HepG2 (cell line): ENCODE data around the gene CHRD. TPM values are rescaled to one million over a fixed set of nuclear protein-coding genes. Genes with fewer than 3 reads are reported as not detected.

ENCODE experiments used
- BRD4 ChIP-seq: sonication (generic); formaldehyde crosslinking; IDR thresholded peaks from 2 replicates; pipeline ENCODE4 v1.4.0; 2020; ENCODE audit warnings: missing genetic modification reagents
- HMGA1 ChIP-seq: sonication (generic); formaldehyde crosslinking; conservative IDR thresholded peaks from 2 replicates; pipeline ENCODE4 v1.4.0; 2020; ENCODE audit warnings: missing genetic modification reagents
- HOXA5 ChIP-seq: sonication (generic); formaldehyde crosslinking; IDR thresholded peaks from 2 replicates; pipeline ENCODE4 v1.4.0; 2020; ENCODE audit warnings: missing genetic modification reagents
- IRF2 ChIP-seq: IDR thresholded peaks from 2 replicates; pipeline ENCODE4 v1.6.1; 2018; ENCODE audit warnings: missing genetic modification reagents, missing compliant biosample characterization
- POLR2A ChIP-seq, 2 experiments: IDR thresholded peaks; 2 replicates each; pipeline ENCODE4 v1.6.1; 2011; ENCODE audit warnings: low read depth in 2 of 2, low read length in 2 of 2, mild to moderate bottlenecking in 1 of 2, moderate library complexity in 1 of 2; ENCODE audit not compliant: insufficient read depth in 1 of 2
- PPARG ChIP-seq: conservative IDR thresholded peaks from 2 replicates; pipeline ENCODE4 v1.6.1; 2016; ENCODE audit warnings: missing biosample characterization, missing genetic modification reagents
- SAFB2 ChIP-seq: sonication (generic); formaldehyde crosslinking; IDR thresholded peaks from 2 replicates; pipeline ENCODE4 v1.5.1; 2020; ENCODE audit warnings: missing genetic modification reagents, low read depth, mild to moderate bottlenecking, borderline replicate concordance
- WIZ ChIP-seq: sonication (generic); formaldehyde crosslinking; IDR thresholded peaks from 2 replicates; pipeline ENCODE4 v1.5.1; 2020; ENCODE audit warnings: mild to moderate bottlenecking, missing genetic modification reagents
- YEATS4 ChIP-seq: sonication (generic); formaldehyde crosslinking; IDR thresholded peaks from 2 replicates; pipeline ENCODE4 v1.4.0; 2020; ENCODE audit warnings: missing genetic modification reagents, borderline replicate concordance
- ZFP90 ChIP-seq: sonication (generic); formaldehyde crosslinking; IDR thresholded peaks from 2 replicates; pipeline ENCODE4 v1.8.0; 2022; ENCODE audit warnings: missing genetic modification reagents, mild to moderate bottlenecking, inconsistent platforms, borderline replicate concordance
- ZKSCAN1 ChIP-seq: fragments of 150-350 bp; IDR thresholded peaks from 2 replicates; pipeline ENCODE4 v1.6.1; 2014; ENCODE audit warnings: low read length
- ZNF143 ChIP-seq: sonication (generic); formaldehyde crosslinking; IDR thresholded peaks from 2 replicates; pipeline ENCODE4 v1.4.0; 2020; ENCODE audit warnings: missing genetic modification reagents
- ZNF256 ChIP-seq: sonication (generic); formaldehyde crosslinking; conservative IDR thresholded peaks from 2 replicates; pipeline ENCODE4 v1.4.0; 2020; ENCODE audit warnings: missing genetic modification reagents
- ZNF570 ChIP-seq: sonication (generic); formaldehyde crosslinking; IDR thresholded peaks from 2 replicates; pipeline ENCODE4 v1.4.0; 2020; ENCODE audit warnings: mild to moderate bottlenecking, missing genetic modification reagents, borderline replicate concordance
- ZNF605 ChIP-seq: sonication (generic); formaldehyde crosslinking; IDR thresholded peaks from 2 replicates; pipeline ENCODE4 v1.8.0; 2022; ENCODE audit warnings: mild to moderate bottlenecking, missing genetic modification reagents
- ZNF766 ChIP-seq: sonication (generic); formaldehyde crosslinking; IDR thresholded peaks from 2 replicates; pipeline ENCODE4 v1.5.0; 2020; ENCODE audit warnings: missing genetic modification reagents, borderline replicate concordance
- polyA plus RNA-seq, 8 experiments: library from polyadenylated mRNA; depleted of rRNA in 3 of 8; stranded (reverse) in 7 of 8; unstranded in 1 of 8; fragments of >200 nt; fragmentation: Illumina TruSeq in 4 of 8; extraction: Trizol in 4 of 8; gene quantifications; 2 replicates each; pipeline versions ENCODE4 v1.2.1 to v1.2.3, GENCODE V29; 2011 to 2016; ENCODE audit warnings: low read depth in 4 of 8, missing spikeins in 1 of 8, mixed read lengths in 1 of 8; ENCODE audit not compliant: insufficient read depth in 1 of 8
- total RNA-seq, 5 experiments: library from RNA; depleted of rRNA; stranded (reverse); fragments of >200 nt; fragmentation: Illumina TruSeq; extraction: Trizol; gene quantifications; 2 replicates each; pipeline ENCODE4 v1.2.3, GENCODE V29; 2016; ENCODE audit warnings: low read depth in 1 of 5
- TF ChIP-seq, protein P1 (sequence below): sonication (generic); formaldehyde crosslinking; IDR thresholded peaks from 2 replicates; pipeline ENCODE4 v1.4.0; 2020; ENCODE audit warnings: missing genetic modification reagents
- TF ChIP-seq, protein P2 (sequence below): sonication (generic); formaldehyde crosslinking; IDR thresholded peaks from 2 replicates; pipeline ENCODE4 v1.4.0; 2020; ENCODE audit warnings: missing genetic modification reagents
- TF ChIP-seq, protein P3 (sequence below): IDR thresholded peaks from 2 replicates; pipeline ENCODE4 v1.6.1; 2012; ENCODE audit warnings: low read depth, low read length, improper control_type of control experiment
- TF ChIP-seq, protein P4 (sequence below): sonication (generic); formaldehyde crosslinking; IDR thresholded peaks from 2 replicates; pipeline ENCODE4 v1.4.0; 2020; ENCODE audit warnings: missing genetic modification reagents

Gene CHRD
- total and polyA plus RNA-seq, 2 of the 13 experiments (the other 11 are each of a cell fraction or from before 2014, with no cell fraction given) = 22.2 to 35.2 TPM

DNA sequence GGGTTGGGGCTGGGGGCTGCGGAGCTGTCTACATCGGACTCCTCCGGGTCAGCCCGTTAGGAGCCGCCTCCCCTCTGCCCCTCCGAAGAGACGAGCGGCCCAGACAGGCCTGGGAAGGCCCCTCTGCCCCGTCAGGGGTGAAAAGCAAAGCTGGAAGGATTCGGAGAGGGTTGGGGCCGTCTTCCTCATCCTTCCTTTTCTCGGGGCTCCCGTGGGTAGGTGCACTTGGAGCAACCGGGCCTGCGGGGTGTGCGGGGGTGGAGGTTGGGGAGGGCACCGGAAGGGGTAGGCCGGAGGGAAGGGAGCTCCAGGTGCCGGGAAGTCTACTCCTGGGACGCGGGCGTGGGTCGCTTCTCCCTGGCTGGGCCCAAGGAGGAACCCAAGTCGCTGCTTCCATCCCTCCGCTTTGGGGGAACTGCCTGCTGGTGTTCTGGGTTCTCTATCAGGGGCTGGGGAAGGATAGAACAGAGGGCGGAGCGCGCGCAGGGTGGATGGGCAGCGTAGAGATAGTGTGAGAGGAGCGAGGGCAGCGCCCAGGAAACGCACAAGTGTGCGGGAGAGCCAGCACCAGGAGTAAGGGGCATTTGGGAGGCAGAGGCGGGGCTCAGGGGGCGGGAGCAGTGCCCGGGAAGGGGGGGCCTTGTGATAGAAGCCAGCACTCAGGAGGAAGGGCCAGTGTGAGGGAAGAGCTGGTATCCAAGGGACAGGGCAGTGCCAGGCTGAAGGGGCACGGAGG is 17.8 kb upstream of the CHRD start (continued):
- TF ChIP-seq ZNF766 (CRISPR knock-in tag) (no peak), ZNF570 (CRISPR knock-in tag) (no peak), ZNF256 (CRISPR knock-in tag) (no peak), ZNF605 (peak; percentile 77), HOXA5 (0 out of 2 replicates have a peak, but pooled peaks have one; percentile 30), WIZ (CRISPR knock-in tag) (no peak), PPARG (no peak), ZKSCAN1 (no peak), ZNF143 (CRISPR knock-in tag) (peak; percentile 44; the same call in 1 of the 2 replicates), ZFP90 (peak; percentile 62; the same call in 1 of the 2 replicates), SAFB2 (CRISPR knock-in tag) (no peak), BRD4 (CRISPR knock-in tag) (peak; percentile 49), HMGA1 (CRISPR knock-in tag) (no peak), YEATS4 (CRISPR knock-in tag) (peak; percentile 39; the same call in 1 of the 2 replicates), POLR2A (IDR thresholded peaks at IDR 0.05; ENCODE audit: insufficient read depth in 1 of 2, low read depth in 2 of 2, low read length in 2 of 2) (peak in 1 of 2 experiments; percentile 74; a peak in 2 of 4 replicates), IRF2 (CRISPR knock-in tag) (no peak)
- TF ChIP-seq, protein P1, sequence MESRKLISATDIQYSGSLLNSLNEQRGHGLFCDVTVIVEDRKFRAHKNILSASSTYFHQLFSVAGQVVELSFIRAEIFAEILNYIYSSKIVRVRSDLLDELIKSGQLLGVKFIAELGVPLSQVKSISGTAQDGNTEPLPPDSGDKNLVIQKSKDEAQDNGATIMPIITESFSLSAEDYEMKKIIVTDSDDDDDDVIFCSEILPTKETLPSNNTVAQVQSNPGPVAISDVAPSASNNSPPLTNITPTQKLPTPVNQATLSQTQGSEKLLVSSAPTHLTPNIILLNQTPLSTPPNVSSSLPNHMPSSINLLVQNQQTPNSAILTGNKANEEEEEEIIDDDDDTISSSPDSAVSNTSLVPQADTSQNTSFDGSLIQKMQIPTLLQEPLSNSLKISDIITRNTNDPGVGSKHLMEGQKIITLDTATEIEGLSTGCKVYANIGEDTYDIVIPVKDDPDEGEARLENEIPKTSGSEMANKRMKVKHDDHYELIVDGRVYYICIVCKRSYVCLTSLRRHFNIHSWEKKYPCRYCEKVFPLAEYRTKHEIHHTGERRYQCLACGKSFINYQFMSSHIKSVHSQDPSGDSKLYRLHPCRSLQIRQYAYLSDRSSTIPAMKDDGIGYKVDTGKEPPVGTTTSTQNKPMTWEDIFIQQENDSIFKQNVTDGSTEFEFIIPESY (CRISPR knock-in tag) = no peak
- TF ChIP-seq, protein P2, sequence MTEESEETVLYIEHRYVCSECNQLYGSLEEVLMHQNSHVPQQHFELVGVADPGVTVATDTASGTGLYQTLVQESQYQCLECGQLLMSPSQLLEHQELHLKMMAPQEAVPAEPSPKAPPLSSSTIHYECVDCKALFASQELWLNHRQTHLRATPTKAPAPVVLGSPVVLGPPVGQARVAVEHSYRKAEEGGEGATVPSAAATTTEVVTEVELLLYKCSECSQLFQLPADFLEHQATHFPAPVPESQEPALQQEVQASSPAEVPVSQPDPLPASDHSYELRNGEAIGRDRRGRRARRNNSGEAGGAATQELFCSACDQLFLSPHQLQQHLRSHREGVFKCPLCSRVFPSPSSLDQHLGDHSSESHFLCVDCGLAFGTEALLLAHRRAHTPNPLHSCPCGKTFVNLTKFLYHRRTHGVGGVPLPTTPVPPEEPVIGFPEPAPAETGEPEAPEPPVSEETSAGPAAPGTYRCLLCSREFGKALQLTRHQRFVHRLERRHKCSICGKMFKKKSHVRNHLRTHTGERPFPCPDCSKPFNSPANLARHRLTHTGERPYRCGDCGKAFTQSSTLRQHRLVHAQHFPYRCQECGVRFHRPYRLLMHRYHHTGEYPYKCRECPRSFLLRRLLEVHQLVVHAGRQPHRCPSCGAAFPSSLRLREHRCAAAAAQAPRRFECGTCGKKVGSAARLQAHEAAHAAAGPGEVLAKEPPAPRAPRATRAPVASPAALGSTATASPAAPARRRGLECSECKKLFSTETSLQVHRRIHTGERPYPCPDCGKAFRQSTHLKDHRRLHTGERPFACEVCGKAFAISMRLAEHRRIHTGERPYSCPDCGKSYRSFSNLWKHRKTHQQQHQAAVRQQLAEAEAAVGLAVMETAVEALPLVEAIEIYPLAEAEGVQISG (CRISPR knock-in tag) = 0 out of 2 replicates have a peak, but pooled peaks have one; percentile 0
- TF ChIP-seq, protein P3, sequence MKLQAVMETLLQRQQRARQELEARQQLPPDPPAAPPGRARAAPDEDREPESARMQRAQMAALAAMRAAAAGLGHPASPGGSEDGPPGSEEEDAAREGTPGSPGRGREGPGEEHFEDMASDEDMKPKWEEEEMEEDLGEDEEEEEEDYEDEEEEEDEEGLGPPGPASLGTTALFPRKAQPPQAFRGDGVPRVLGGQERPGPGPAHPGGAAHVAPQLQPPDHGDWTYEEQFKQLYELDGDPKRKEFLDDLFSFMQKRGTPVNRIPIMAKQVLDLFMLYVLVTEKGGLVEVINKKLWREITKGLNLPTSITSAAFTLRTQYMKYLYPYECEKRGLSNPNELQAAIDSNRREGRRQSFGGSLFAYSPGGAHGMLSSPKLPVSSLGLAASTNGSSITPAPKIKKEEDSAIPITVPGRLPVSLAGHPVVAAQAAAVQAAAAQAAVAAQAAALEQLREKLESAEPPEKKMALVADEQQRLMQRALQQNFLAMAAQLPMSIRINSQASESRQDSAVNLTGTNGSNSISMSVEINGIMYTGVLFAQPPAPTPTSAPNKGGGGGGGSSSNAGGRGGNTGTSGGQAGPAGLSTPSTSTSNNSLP = no peak
- TF ChIP-seq, protein P4, sequence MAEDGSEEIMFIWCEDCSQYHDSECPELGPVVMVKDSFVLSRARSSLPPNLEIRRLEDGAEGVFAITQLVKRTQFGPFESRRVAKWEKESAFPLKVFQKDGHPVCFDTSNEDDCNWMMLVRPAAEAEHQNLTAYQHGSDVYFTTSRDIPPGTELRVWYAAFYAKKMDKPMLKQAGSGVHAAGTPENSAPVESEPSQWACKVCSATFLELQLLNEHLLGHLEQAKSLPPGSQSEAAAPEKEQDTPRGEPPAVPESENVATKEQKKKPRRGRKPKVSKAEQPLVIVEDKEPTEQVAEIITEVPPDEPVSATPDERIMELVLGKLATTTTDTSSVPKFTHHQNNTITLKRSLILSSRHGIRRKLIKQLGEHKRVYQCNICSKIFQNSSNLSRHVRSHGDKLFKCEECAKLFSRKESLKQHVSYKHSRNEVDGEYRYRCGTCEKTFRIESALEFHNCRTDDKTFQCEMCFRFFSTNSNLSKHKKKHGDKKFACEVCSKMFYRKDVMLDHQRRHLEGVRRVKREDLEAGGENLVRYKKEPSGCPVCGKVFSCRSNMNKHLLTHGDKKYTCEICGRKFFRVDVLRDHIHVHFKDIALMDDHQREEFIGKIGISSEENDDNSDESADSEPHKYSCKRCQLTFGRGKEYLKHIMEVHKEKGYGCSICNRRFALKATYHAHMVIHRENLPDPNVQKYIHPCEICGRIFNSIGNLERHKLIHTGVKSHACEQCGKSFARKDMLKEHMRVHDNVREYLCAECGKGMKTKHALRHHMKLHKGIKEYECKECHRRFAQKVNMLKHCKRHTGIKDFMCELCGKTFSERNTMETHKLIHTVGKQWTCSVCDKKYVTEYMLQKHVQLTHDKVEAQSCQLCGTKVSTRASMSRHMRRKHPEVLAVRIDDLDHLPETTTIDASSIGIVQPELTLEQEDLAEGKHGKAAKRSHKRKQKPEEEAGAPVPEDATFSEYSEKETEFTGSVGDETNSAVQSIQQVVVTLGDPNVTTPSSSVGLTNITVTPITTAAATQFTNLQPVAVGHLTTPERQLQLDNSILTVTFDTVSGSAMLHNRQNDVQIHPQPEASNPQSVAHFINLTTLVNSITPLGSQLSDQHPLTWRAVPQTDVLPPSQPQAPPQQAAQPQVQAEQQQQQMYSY (CRISPR knock-in tag) = 0 out of 2 replicates have a peak, but pooled peaks have one; percentile 19
